Adipocyte (in vitro differentiated cells): Measurements from ENCODE around the gene TGM4.

Source experiments
- DNase-seq: peaks from one replicate; pipeline ENCODE4 v3.0.0-alpha.2; 2015; ENCODE audit warnings: low read depth
- H3K27me3 ChIP-seq: replicated peaks from 2 replicates; pipeline ENCODE4 v1.7.0; 2013; ENCODE audit warnings: mild to moderate bottlenecking, low read length, moderate library complexity; ENCODE audit not compliant: control insufficient read depth, insufficient read depth
- H3K36me3 ChIP-seq: 2 replicates; pipeline ENCODE4 v1.7.0; 2013; ENCODE audit warnings: low read length, mild to moderate bottlenecking, moderate library complexity; ENCODE audit not compliant: control insufficient read depth, insufficient read depth, severe bottlenecking
- H3K4me1 ChIP-seq: 2 replicates; pipeline ENCODE4 v1.7.0; 2013; ENCODE audit warnings: mild to moderate bottlenecking, low read length, moderate library complexity; ENCODE audit not compliant: control insufficient read depth, insufficient read depth
- H3K4me3 ChIP-seq: 2 replicates; pipeline ENCODE4 v1.7.0; 2013; ENCODE audit warnings: mild to moderate bottlenecking, low read length, moderate library complexity
- H3K9ac ChIP-seq: 2 replicates; pipeline ENCODE4 v1.7.0; 2013; ENCODE audit warnings: mild to moderate bottlenecking, low read length, moderate library complexity
- H3K9me3 ChIP-seq: 2 replicates; pipeline ENCODE4 v1.7.0; 2013; ENCODE audit warnings: mild to moderate bottlenecking, low read length, moderate library complexity; ENCODE audit not compliant: control insufficient read depth

Gene TGM4

DNA sequence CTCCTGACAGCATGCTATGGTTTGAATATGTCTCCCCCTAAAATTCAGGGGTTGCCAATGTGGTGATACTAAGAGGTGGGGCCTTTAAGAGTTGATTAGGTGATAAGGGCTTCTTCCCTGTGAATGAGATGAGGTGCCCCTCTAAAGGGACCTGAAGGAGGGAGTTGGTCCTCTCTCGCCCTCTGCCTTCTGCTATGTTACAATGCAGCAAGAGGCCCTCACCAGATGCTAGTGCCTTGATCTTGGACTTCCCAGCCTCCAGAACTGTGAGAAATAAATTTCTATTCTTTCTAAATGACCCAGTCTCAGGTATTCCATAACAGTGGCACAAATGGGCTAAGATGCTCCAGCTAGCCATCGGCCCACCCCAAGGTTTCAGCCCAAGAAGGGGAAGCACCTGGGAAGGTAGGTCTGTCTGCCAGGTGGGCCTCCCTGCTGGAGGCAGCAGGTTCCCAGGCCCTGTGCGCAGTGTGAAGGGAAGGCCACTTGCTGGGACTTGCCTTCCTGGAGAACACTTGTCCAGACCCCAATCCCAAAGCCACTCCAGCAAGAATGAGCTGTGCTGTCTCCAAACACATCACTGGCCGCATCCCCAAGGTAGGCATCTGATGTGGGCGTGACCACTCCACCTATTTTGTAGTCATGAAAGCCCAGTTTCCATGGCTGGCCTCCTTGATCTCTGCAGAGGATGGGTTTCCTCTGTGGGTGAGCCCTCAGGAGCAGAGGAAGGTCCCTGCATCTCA lies 9.0 kb downstream of the TGM4 start:
- H3K4me3 ChIP-seq, result peak overlapping the region; percentile 9
- DNase-seq, result no peak
- peaks cover 31% of the 10 kb centered on the region for H3K4me1 ChIP-seq
- peaks cover 3% of the 10 kb centered on the region for H3K9me3 ChIP-seq
- H3K9ac ChIP-seq, result peak overlapping the region; percentile 48
- H3K27me3 ChIP-seq, result no peaks in the 10 kb centered on the region
- H3K36me3 ChIP-seq, result no peaks in the 10 kb centered on the region

DNA sequence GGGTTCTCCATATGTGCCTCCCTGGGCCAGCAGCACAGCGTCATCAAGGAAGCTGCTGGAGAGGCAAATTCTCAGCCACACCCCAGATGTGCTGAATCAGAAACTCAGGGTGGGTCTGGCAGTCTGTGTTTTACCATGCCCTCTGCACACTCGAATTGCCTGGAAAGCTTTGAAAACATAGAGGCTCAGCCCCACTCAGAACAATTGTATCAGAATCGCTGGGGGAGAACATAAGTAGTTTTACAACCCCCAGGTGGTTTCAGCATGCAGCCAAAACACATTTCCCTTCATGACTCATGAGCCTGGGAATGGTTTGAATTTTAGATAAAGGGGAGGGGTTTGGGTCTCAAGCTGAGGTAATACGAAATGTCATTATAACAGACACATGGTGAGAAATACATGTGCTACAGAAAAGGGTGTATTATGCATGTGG lies 9.6 kb downstream of the TGM4 start:
- H3K27me3 ChIP-seq, result no peaks in the 10 kb centered on the region
- H3K4me3 ChIP-seq, result peak overlapping the region; percentile 9
- peaks cover 31% of the 10 kb centered on the region for H3K4me1 ChIP-seq
- peaks cover 3% of the 10 kb centered on the region for H3K9me3 ChIP-seq
- peak; percentile 87 for DNase-seq
- no peaks in the 10 kb centered on the region for H3K36me3 ChIP-seq
- peak overlapping the region; percentile 48 for H3K9ac ChIP-seq

DNA sequence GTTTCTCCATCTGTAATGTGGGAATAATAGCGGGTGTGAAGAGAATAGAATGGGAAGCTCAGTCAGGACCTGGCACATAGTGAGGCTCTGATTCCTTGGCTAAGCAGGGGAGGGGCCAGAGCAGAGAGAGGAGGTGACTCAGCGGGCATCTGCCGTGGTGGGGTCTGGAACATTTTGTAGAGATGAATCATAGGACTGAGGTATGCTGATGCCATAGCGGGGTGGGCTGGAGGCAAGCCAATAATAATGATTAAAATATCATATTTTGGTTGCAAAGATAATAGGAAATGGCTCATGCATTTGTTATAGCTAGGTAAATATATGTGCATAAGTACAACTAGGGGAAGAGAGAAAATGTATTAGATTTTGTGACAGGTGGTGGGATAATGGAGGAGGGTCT lies 11.2 kb downstream of the TGM4 start:
- Histone ChIP-seq H3K9me3 (peaks cover 3% of the 10 kb centered on the region), H3K27me3 (no peaks in the 10 kb centered on the region), H3K36me3 (no peaks in the 10 kb centered on the region), H3K4me3 (no peak overlapping the region), H3K4me1 (peaks cover 31% of the 10 kb centered on the region), H3K9ac (no peak overlapping the region)
- DNase-seq, result peak; percentile 93

DNA sequence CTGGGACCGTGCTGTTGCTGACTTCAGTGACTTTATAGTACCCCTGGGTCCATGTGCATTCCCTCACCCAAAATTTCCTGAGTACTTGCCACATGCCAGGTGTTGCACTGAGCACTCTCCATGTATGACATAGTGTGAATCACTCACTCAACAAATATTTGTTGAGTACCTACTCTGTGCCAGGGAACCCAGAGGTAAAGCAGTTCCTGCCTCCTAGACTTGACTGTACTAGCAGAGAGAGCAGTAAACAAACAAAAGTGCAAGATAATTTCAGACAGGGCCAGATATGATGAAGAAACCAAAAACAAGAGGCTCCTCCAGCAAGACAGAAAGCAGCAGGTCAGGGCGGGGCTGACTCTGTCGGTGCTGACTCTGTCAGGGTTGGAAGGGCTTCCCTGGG lies 12.2 kb downstream of the TGM4 start:
- peaks cover 3% of the 10 kb centered on the region for H3K9me3 ChIP-seq
- DNase-seq, result no peak

DNA sequence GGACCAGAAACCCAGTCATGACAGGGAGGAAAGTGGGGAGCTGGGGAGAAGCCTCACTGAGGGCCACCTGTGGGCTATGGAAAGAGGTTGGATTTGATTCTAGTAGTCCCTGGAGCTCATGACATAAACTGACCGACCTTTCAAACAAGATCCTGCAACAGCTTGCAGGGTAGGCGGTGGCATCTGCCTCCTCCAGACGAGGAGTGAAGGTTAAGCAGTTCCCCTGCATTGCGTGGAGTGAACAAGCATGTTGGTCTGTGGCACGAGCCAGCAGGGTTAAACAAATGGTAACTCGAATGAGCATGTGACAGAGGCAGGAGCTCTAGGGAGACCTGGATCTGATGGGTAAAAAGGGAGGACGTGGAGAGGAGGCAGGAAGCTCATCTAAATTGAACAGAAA lies 12.7 kb downstream of the TGM4 start:
- Histone ChIP-seq H3K4me1 (peaks cover 31% of the 10 kb centered on the region), H3K9me3 (peaks cover 3% of the 10 kb centered on the region), H3K27me3 (no peaks in the 10 kb centered on the region), H3K4me3 (no peak overlapping the region), H3K36me3 (no peaks in the 10 kb centered on the region), H3K9ac (no peak overlapping the region)
- DNase-seq, result no peak

More for the DNA sequence above, 12.2 kb downstream of the TGM4 start:
- no peaks in the 10 kb centered on the region for H3K27me3 ChIP-seq
- H3K36me3 ChIP-seq, result no peaks in the 10 kb centered on the region
- peaks cover 31% of the 10 kb centered on the region for H3K4me1 ChIP-seq
- no peak overlapping the region for H3K4me3 ChIP-seq
- H3K9ac ChIP-seq, result no peak overlapping the region

DNA sequence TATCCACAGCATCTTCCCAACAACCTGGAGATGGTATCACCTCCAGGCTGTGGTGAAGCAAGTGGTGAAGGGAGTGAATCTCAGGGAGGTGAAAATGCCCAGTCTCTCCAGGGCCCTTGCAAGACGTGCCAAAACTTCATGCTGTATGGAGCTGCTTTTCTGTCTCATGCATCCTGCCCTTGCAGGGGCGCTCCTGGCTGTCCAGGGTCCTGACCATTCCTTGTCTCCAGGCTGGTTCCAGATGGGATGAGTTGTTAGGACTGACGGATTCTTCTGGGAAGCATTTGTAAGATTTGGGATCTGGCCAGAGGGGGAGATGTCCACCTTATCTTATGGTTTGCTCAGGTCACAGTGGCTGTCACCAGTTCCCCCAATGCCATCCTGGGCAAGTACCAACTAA lies 15.8 kb downstream of the TGM4 start:
- no peaks in the 10 kb centered on the region for H3K27me3 ChIP-seq
- H3K4me1 ChIP-seq, result peaks cover 25% of the 10 kb centered on the region
- no peaks in the 10 kb centered on the region for H3K36me3 ChIP-seq
- no peak for DNase-seq
- no peak overlapping the region for H3K9ac ChIP-seq
- H3K9me3 ChIP-seq, result no peaks in the 10 kb centered on the region
- no peak overlapping the region for H3K4me3 ChIP-seq

DNA sequence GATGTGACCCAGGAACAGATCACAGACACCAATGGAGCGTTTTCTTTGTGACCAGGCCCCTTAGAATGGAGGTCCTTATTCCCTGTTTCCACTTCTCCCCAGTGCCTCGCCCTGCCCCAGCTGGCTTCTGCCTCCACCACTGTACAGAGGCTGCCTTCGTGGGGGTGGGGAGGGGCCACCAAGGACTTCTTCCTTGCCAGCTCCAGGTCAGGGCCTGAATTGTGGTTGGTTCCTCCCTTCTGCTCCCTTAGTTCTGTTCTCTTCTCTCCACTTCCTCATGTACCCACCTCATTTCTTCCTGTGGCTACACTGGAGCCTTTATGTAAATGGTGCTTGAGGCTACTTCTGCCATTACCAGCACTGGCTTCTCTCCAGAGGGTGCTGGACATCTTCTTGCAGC lies 16.4 kb downstream of the TGM4 start:
- Histone ChIP-seq H3K27me3 (no peaks in the 10 kb centered on the region), H3K4me1 (peaks cover 19% of the 10 kb centered on the region), H3K4me3 (no peak overlapping the region), H3K9ac (no peak overlapping the region), H3K36me3 (no peaks in the 10 kb centered on the region), H3K9me3 (no peaks in the 10 kb centered on the region)
- DNase-seq, result no peak

DNA sequence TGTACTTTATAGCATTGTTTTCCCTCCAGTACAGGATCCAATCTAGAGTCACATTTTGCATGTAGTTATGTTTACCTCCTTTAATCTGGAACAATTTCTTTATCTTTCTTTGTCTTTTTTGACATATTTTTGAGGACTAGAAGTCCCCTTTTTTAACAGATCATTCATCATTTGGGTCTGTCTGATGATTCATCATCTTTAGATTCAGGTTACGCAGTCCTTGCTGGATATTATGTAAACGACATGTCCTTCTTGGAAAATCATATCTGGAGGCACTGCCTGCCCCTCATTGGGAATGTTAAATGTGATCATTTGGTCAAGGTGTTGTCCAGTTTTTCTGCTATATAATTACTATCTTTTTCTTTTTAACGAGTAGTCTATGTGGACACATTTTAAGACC lies 18.3 kb downstream of the TGM4 start:
- peak; percentile 43 for DNase-seq
- Histone ChIP-seq H3K4me1 (peaks cover 12% of the 10 kb centered on the region), H3K4me3 (no peak overlapping the region), H3K9ac (no peak overlapping the region), H3K9me3 (no peaks in the 10 kb centered on the region), H3K36me3 (no peaks in the 10 kb centered on the region), H3K27me3 (no peaks in the 10 kb centered on the region)

DNA sequence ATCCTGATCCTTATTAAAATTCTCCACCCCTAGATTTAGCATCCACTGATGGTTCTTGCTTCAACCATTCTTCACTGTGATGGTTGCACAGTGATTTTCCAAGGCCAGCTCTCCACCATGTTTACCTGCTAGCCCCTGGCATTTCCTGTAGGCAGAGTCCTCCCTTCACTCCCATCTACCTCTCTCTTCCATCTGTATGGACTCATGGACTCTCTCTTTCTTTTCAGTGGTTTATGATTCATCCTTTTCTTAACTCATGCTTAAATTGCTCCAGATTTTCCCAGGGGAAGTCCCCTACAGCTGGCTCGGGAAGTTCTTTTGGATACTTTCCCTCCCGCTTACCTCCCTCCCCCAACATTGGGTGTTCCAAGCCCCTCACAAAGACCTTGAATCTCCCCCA lies 18.7 kb downstream of the TGM4 start:
- Histone ChIP-seq H3K36me3 (no peaks in the 10 kb centered on the region), H3K4me1 (peaks cover 12% of the 10 kb centered on the region), H3K9me3 (no peaks in the 10 kb centered on the region), H3K9ac (no peak overlapping the region), H3K4me3 (no peak overlapping the region), H3K27me3 (no peaks in the 10 kb centered on the region)
- DNase-seq, result peak; percentile 59

DNA sequence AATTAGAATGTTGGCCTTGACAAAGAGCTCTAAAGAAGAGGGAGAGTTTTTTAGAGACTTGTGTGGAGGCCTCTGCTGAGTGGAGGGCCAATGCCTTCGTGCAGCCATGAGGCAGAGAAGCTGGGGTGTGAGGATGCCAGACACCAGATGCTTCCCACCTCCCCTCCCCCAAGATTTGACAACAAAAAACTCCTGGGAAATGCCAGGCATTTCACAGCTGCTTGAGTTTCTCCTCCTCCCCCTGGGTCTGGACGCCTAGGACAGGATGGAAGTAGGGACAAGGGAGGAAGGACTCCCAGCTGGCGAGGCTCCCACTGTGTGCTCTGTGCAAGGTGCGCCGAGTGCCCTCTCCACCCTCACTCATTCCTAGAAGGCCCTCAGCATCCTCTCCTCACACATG lies 20.1 kb downstream of the TGM4 start:
- H3K27me3 ChIP-seq, result peaks cover 3% of the 10 kb centered on the region
- H3K9me3 ChIP-seq, result no peaks in the 10 kb centered on the region
- H3K4me3 ChIP-seq, result no peak overlapping the region
- no peak for DNase-seq
- no peak overlapping the region for H3K9ac ChIP-seq
- H3K36me3 ChIP-seq, result no peaks in the 10 kb centered on the region
- peaks cover 12% of the 10 kb centered on the region for H3K4me1 ChIP-seq

DNA sequence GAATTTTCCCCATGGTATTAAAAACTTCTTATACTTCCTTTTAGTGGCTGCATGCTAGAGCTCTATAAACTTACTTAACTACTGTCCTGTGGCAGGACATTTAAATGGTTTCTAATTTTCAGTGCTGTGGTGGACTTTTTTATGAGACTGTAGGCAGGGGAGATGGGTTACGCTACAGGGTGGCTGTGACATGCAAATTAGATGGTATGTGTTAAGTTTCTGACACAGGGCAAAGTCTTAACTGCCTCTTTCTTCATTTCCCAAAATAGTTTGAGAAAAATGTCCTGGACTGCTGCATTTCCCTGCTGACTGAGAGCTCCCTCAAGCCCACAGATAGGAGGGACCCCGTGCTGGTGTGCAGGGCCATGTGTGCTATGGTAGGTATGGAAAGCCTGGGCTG lies 22.0 kb downstream of the TGM4 start:
- DNase-seq, result no peak
- Histone ChIP-seq H3K4me3 (no peak overlapping the region), H3K9me3 (no peaks in the 10 kb centered on the region), H3K4me1 (peaks cover 12% of the 10 kb centered on the region), H3K9ac (no peak overlapping the region), H3K36me3 (no peaks in the 10 kb centered on the region), H3K27me3 (peaks cover 16% of the 10 kb centered on the region)
